Lung (tissue), 12 donors: ENCODE measurements around the gene MRPS25. TPM values are rescaled to one million over a fixed set of nuclear protein-coding genes. Genes with fewer than 3 reads are reported as not detected.
A peak's percentile ranks its signal among the peaks of the same experiment; 100 is the strongest.

Source experiments
- ATAC-seq: fragments of 200-7000 bp; cut with Tn5 transposase; one replicate; pipeline ENCODE4 v1.9.1; 2020; ENCODE audit warnings: moderate number of reproducible peaks; ENCODE audit not compliant: insufficient read depth, low FRiP score
- DNase-seq, 3 donors: peaks; one replicate each; pipeline ENCODE4 v3.0.0-alpha.2; 2013 to 2017
- H3K27ac ChIP-seq, 2 donors: one replicate each; pipeline ENCODE4 v1.5.1; 2013; ENCODE audit warnings: mild to moderate bottlenecking in 2 of 2, moderate library complexity in 2 of 2, control low read depth in 1 of 2, inconsistent platforms in 1 of 2, low read depth in 1 of 2, low read length in 1 of 2
- H3K27me3 ChIP-seq, 3 donors: one replicate each; pipeline ENCODE4 v1.5.1; 2013; ENCODE audit warnings: low read length in 2 of 3; ENCODE audit not compliant: control insufficient read depth in 3 of 3, insufficient read depth in 3 of 3
- H3K36me3 ChIP-seq, 4 donors: one replicate each; pipeline ENCODE4 v1.5.1; 2013; ENCODE audit warnings: low read length in 4 of 4, mild to moderate bottlenecking in 1 of 4, moderate library complexity in 1 of 4; ENCODE audit not compliant: control insufficient read depth in 4 of 4, insufficient read depth in 4 of 4
- H3K4me1 ChIP-seq, 5 donors: one replicate each; pipeline ENCODE4 v1.5.1; 2013; ENCODE audit warnings: low read length in 5 of 5, mild to moderate bottlenecking in 2 of 5, moderate library complexity in 1 of 5; ENCODE audit not compliant: control insufficient read depth in 5 of 5, insufficient read depth in 5 of 5
- H3K4me3 ChIP-seq: one replicate; pipeline ENCODE4 v1.5.1; 2013; ENCODE audit warnings: mild to moderate bottlenecking, control low read depth, moderate library complexity
- H3K9ac ChIP-seq, 2 donors: one replicate each; pipeline ENCODE4 v1.5.1; 2013; ENCODE audit warnings: low read length in 2 of 2, control low read depth in 1 of 2; ENCODE audit not compliant: insufficient read depth in 1 of 2
- H3K9me3 ChIP-seq, 4 donors: one replicate each; pipeline ENCODE4 v1.5.1; 2013; ENCODE audit warnings: low read length in 3 of 4, mild to moderate bottlenecking in 1 of 4, moderate library complexity in 1 of 4; ENCODE audit not compliant: control insufficient read depth in 4 of 4, insufficient read depth in 3 of 4
- CTCF ChIP-seq: IDR thresholded peaks from 2 replicates; pipeline ENCODE4 v1.5.1; 2012; ENCODE audit warnings: mild to moderate bottlenecking; ENCODE audit errors: control extremely low read depth, extremely low read depth
- WGBS, 2 donors: extraction: QIAGEN DNeasy Blood & Tissue Kit; methylation state at CpG; one replicate each; pipeline ENCODE4 v1.1.7; 2013; 5-methylcytosine and 5-hydroxymethylcytosine counted together
- polyA plus RNA-seq, 2 donors: library from polyadenylated mRNA; stranded (reverse); fragments of 200-250 nt; gene quantifications; one replicate each; pipeline ENCODE4 v1.2.1, GENCODE V29; 2013
- total RNA-seq, 2 donors: library from RNA; depleted of rRNA in 1 of 2; stranded (reverse); fragments of >200 nt in 1 of 2; gene quantifications; one replicate each; pipeline ENCODE4 v1.2.1, GENCODE V29; 2014 to 2021
- donor health status: control.
- donor health status: control.
- donor health status: Bipolar disorder and iron deficiency.
- donor health status: healthy.
- donor health status: DM: yes; HTN: yes; CAD: no.

The MRPS25 gene
- total and polyA plus RNA-seq, 4 donors = 19.9 to 71.5 (median 57.5) TPM

GRCh38 chr3:15065550-15066007 is 464 bp upstream of the MRPS25 start:
- no peak for ATAC-seq
- Histone ChIP-seq H3K27me3 (no peaks in the 10 kb centered on the region), H3K9ac (no peak overlapping the region), H3K4me1 (peaks cover 0 to 13% (median 7%) of the 10 kb centered on the region in 5 donors), H3K9me3 (no peaks in the 10 kb centered on the region), H3K4me3 (no peak overlapping the region), H3K36me3 (peaks cover 0 to 3% (median 1%) of the 10 kb centered on the region in 4 donors), H3K27ac (peak overlapping the region in 1 of 2 donors; percentile 86)
- 48% methylated on average over 16 of the region's 16 CpGs for WGBS, 2 donors
- TF ChIP-seq CTCF = no peak
- no peak for DNase-seq

GRCh38 chr3:15064299-15064834 is 748 bp downstream of the MRPS25 start:
- peaks cover 0 to 3% (median 1%) of the 10 kb centered on the region in 4 donors for H3K36me3 ChIP-seq
- H3K4me1 ChIP-seq = peaks cover 0 to 13% (median 7%) of the 10 kb centered on the region in 5 donors
- peak overlapping the region; percentile 52 to 71 for H3K9ac ChIP-seq
- no peaks in the 10 kb centered on the region for H3K27me3 ChIP-seq
- TF ChIP-seq CTCF = no peak
- DNase-seq = peak in 2 of 3 donors; percentile 27 to 37
- WGBS, 2 donors = 1% methylated on average over 23 to 25 of the region's 25 CpGs
- no peak for ATAC-seq
- H3K9me3 ChIP-seq = no peaks in the 10 kb centered on the region
- peak overlapping the region; percentile 96 for H3K4me3 ChIP-seq
- H3K27ac ChIP-seq = peak overlapping the region; percentile 86 to 98

GRCh38 chr3:15063656-15064286 is 1.3 kb downstream of the MRPS25 start:
- H3K27me3 ChIP-seq = no peaks in the 10 kb centered on the region
- TF ChIP-seq CTCF = no peak
- peak overlapping the region; percentile 86 to 98 for H3K27ac ChIP-seq
- peaks cover 0 to 13% (median 7%) of the 10 kb centered on the region in 5 donors for H3K4me1 ChIP-seq
- peak overlapping the region; percentile 24 to 52 for H3K9ac ChIP-seq
- WGBS, 2 donors = 87 to 91% methylated on average over 13 of the region's 13 CpGs
- peaks cover 3 to 8% (median 4%) of the 10 kb centered on the region in 4 donors for H3K36me3 ChIP-seq
- H3K9me3 ChIP-seq = no peaks in the 10 kb centered on the region
- DNase-seq = no peak
- peak overlapping the region; percentile 96 for H3K4me3 ChIP-seq
- ATAC-seq = no peak
